Measurements from ENCODE around the gene EFCAB9. TPM values are rescaled to one million over a fixed set of nuclear protein-coding genes. Genes with fewer than 3 reads are reported as not detected.

Gene EFCAB9
- total and polyA plus RNA-seq, 2 of the 8 experiments (the other 6 are each of a cell fraction or from before 2014, with no cell fraction given), result not detected

DNA sequence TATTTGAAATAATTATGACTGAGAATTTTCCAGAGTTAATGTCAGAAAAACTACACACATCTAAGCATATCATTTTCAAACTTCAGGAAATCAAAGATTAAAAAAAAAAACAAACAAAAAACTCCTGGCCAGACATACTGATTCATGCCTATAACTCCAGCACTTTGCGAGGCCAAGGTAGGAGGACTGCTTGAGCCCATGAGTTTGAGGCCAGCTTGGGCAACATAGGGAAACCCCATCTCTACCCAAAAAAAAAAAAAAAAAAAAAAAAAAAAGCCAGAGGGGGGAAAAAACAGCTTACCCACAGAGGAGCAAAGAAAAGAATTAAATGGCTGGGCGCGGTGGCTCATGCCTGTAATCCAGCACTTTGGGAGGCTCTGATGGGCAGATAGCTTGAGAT is 22.4 kb downstream of the EFCAB9 start (continued):
- TF ChIP-seq ASH2L (IDR thresholded peaks at IDR 0.05; ENCODE audit: low read length) (no peak), CHD1 (IDR thresholded peaks at IDR 0.05; ENCODE audit: low read depth, low read length) (no peak), GABPA (IDR thresholded peaks at IDR 0.05; ENCODE audit: borderline replicate concordance, insufficient read depth, low read length) (no peak), JUN (IDR thresholded peaks at IDR 0.05; ENCODE audit: low read depth, low read length) (no peak), NRF1 (IDR thresholded peaks at IDR 0.05; ENCODE audit: low read depth, low read length) (no peak)

All from H1 (cell line).